Parathyroid adenoma (tissue), 2 donors: ENCODE measurements around the gene CYP51A1.
"Not testable (repeated sequence)": the region's sequence is repeated elsewhere in the genome, so short reads cannot be mapped to it uniquely, and the experiment has no call there.

ENCODE experiments used
- H2AFZ ChIP-seq: fragments of 300-600 bp; sonication (generic); one replicate; pipeline ENCODE4 v1.7.0; 2017; ENCODE audit warnings: antibody characterized with exemption, mild to moderate bottlenecking
- H3K27ac ChIP-seq: fragments of 300-600 bp; sonication (generic); one replicate; pipeline ENCODE4 v1.7.0; 2017
- H3K27me3 ChIP-seq: fragments of 300-600 bp; sonication (generic); one replicate; pipeline ENCODE4 v1.7.0; 2017; ENCODE audit warnings: low read length; ENCODE audit not compliant: control insufficient read depth, insufficient read depth
- H3K36me3 ChIP-seq: fragments of 300-600 bp; sonication (generic); one replicate; pipeline ENCODE4 v1.7.0; 2017; ENCODE audit warnings: low read length; ENCODE audit not compliant: control insufficient read depth, insufficient read depth
- H3K4me1 ChIP-seq: fragments of 300-600 bp; sonication (generic); one replicate; pipeline ENCODE4 v1.7.0; 2017; ENCODE audit warnings: control low read depth
- H3K4me2 ChIP-seq: fragments of 300-600 bp; sonication (generic); one replicate; pipeline ENCODE4 v1.7.0; 2017; ENCODE audit warnings: low read length
- H3K4me3 ChIP-seq: fragments of 300-600 bp; sonication (generic); one replicate; pipeline ENCODE4 v1.7.0; 2017; ENCODE audit warnings: low read depth, low read length
- H3K79me2 ChIP-seq: fragments of 300-600 bp; sonication (generic); one replicate; pipeline ENCODE4 v1.7.0; 2017; ENCODE audit warnings: control low read depth
- H3K9ac ChIP-seq: fragments of 300-600 bp; sonication (generic); one replicate; pipeline ENCODE4 v1.7.0; 2017; ENCODE audit warnings: mild to moderate bottlenecking
- H3K9me3 ChIP-seq: fragments of 300-600 bp; sonication (generic); one replicate; pipeline ENCODE4 v1.7.0; 2017; ENCODE audit warnings: low read length; ENCODE audit not compliant: control insufficient read depth
- TF ChIP-seq, protein P1 (sequence below): fragments of 300-600 bp; sonication (generic); IDR thresholded peaks from one replicate; pipeline ENCODE4 v1.7.0; 2017; ENCODE audit warnings: antibody characterized with exemption, mild to moderate bottlenecking
- donor health status: primary hyperparathyroidism.

CYP51A1 gene

DNA sequence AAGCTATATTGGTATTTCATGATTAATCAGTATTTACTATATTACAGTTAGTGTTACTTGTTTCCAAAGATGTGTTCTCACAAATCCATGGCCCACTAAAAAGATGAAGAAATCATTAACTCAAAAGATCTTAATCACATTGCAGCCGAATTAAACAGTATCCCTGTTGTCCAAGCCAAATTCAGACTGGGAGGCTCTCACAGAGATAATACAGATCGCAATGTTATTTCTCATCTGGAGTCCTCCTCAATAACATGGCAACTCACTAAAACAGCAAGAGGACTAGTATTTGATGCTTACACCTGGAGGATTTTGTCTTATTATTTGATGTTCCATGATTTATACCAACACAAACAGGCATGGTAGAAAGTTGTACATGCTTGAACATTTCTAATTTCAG is 23.4 kb downstream of the CYP51A1 start:
- Histone ChIP-seq H2AFZ (no peak overlapping the region), H3K79me2 (no peaks in the 10 kb centered on the region), H3K4me1 (no peaks in the 10 kb centered on the region), H3K4me2 (no peak overlapping the region), H3K9ac (no peak overlapping the region), H3K27me3 (no peaks in the 10 kb centered on the region), H3K4me3 (no peak overlapping the region), H3K36me3 (no peaks in the 10 kb centered on the region), H3K9me3 (no peaks in the 10 kb centered on the region), H3K27ac (no peak overlapping the region)
- TF ChIP-seq, protein P1, sequence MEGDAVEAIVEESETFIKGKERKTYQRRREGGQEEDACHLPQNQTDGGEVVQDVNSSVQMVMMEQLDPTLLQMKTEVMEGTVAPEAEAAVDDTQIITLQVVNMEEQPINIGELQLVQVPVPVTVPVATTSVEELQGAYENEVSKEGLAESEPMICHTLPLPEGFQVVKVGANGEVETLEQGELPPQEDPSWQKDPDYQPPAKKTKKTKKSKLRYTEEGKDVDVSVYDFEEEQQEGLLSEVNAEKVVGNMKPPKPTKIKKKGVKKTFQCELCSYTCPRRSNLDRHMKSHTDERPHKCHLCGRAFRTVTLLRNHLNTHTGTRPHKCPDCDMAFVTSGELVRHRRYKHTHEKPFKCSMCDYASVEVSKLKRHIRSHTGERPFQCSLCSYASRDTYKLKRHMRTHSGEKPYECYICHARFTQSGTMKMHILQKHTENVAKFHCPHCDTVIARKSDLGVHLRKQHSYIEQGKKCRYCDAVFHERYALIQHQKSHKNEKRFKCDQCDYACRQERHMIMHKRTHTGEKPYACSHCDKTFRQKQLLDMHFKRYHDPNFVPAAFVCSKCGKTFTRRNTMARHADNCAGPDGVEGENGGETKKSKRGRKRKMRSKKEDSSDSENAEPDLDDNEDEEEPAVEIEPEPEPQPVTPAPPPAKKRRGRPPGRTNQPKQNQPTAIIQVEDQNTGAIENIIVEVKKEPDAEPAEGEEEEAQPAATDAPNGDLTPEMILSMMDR, result no peak

DNA sequence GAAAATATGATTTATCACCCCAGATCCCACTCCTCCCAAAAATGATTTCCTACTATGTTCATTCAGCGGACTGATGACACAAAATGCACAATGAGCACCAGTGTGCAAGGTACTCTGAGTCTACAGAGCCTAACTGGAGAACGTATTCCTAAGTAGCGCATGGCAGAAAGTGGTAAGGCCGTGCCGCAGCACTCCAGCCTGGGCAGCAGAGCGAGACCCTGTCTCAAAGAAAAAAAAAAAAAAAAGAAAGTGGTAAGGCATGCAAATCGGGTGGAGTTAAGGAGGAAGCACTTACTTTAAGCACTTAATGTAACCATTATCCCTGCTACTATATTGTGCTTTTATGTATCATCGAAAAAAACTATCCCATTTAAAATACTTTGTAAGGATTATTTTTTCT is 25.5 kb downstream of the CYP51A1 start:
- TF ChIP-seq, protein P1, result no peak
- H3K9ac ChIP-seq, result no peak overlapping the region
- no peaks in the 10 kb centered on the region for H3K27me3 ChIP-seq
- no peak overlapping the region for H2AFZ ChIP-seq
- H3K9me3 ChIP-seq, result no peaks in the 10 kb centered on the region
- no peaks in the 10 kb centered on the region for H3K36me3 ChIP-seq
- H3K4me3 ChIP-seq, result no peak overlapping the region
- H3K4me2 ChIP-seq, result no peak overlapping the region
- H3K4me1 ChIP-seq, result no peaks in the 10 kb centered on the region
- no peak overlapping the region for H3K27ac ChIP-seq
- H3K79me2 ChIP-seq, result no peaks in the 10 kb centered on the region

DNA sequence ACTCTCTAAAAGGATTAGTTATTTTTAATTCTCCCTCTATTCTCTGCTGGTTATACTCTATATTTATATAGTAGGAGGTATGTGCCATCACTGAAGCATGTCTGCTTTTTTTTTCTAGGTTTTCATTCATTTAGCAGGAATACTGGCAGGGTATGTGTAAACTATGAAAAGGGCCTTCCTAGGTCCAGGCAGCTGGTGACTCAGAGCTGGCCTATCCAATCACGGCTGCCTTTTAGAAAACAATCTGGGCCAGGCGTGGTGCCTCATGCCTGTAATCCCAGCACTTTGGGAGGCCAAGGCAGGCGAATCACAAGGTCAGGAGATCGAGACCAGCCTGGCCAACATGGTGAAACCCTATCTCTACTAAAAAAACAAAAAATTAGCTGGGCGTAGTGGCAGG is 31.4 kb downstream of the CYP51A1 start:
- not testable (repeated sequence) for H3K9ac ChIP-seq, H3K9me3 ChIP-seq, H3K36me3 ChIP-seq, H3K27ac ChIP-seq, H3K4me1 ChIP-seq, H3K4me2 ChIP-seq, H2AFZ ChIP-seq, H3K79me2 ChIP-seq, H3K27me3 ChIP-seq, H3K4me3 ChIP-seq

DNA sequence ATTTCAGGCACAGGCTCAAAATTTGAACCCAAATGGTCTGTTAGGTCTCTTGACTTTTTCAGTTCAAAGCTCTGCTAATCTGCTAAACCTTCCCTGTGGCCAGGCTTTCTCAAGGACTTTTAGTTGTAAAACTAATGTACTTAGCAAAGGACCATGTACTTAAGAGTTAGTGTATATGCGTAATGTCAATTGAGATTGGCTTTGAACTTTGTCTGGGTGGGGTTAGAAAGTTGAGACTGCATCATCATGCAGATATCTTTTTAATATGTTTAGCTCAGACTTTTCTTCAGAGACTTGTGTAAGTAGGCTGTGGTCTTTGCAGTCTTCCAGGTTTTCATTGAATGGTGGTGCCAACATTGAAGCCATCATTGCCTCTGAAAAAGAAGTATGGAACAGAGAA is 33.7 kb downstream of the CYP51A1 start:
- H3K79me2 ChIP-seq, result no peaks in the 10 kb centered on the region
- no peaks in the 10 kb centered on the region for H3K9me3 ChIP-seq
- TF ChIP-seq, protein P1, result no peak
- no peak overlapping the region for H3K4me3 ChIP-seq
- no peak overlapping the region for H3K9ac ChIP-seq
- no peak overlapping the region for H2AFZ ChIP-seq
- no peak overlapping the region for H3K27ac ChIP-seq
- peaks cover 2% of the 10 kb centered on the region for H3K36me3 ChIP-seq
- no peaks in the 10 kb centered on the region for H3K4me1 ChIP-seq
- no peak overlapping the region for H3K4me2 ChIP-seq
- H3K27me3 ChIP-seq, result no peaks in the 10 kb centered on the region

DNA sequence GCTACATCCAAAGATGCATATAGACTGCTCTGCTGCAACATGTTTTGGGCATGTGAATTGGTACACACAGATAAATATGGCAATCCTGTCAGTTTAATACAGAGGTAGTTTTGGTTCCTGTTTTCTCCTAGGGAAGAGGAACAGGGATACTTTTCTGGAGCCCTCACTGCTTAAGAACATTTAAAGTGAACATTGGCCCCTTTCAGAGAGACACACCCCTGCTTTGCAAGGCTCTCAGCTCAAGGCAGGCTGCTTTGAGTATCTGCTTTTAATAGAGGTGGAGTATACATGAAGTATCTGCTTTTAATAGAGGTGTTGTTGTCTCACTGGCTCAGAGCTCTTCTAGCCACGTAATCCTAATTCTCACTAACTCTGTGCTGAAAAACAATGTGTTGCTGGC is 38.9 kb downstream of the CYP51A1 start:
- Histone ChIP-seq H3K4me3 (no peak overlapping the region), H3K79me2 (no peaks in the 10 kb centered on the region), H3K27me3 (no peaks in the 10 kb centered on the region), H3K4me1 (no peaks in the 10 kb centered on the region), H3K9me3 (no peaks in the 10 kb centered on the region), H3K9ac (no peak overlapping the region), H3K27ac (no peak overlapping the region), H3K4me2 (no peak overlapping the region), H2AFZ (no peak overlapping the region), H3K36me3 (peaks cover 2% of the 10 kb centered on the region)
- TF ChIP-seq, protein P1, result no peak
